Skeletal muscle satellite cell (primary cell): ENCODE results near the gene THRAP3.
"Not testable (repeated sequence)": the region's sequence is repeated elsewhere in the genome, so short reads cannot be mapped to it uniquely, and the experiment has no call there.

Experiments used
- H3K27me3 ChIP-seq: 2 replicates; pipeline ENCODE4 v1.7.0; 2013; ENCODE audit warnings: low read length; ENCODE audit not compliant: control insufficient read depth, insufficient read depth
- H3K36me3 ChIP-seq: 2 replicates; pipeline ENCODE4 v1.7.0; 2013; ENCODE audit warnings: mild to moderate bottlenecking, control low read depth, low read length; ENCODE audit not compliant: insufficient read depth
- H3K4me1 ChIP-seq: 2 replicates; pipeline ENCODE4 v1.7.0; 2013; ENCODE audit warnings: low read length; ENCODE audit not compliant: control insufficient read depth, insufficient read depth
- H3K4me2 ChIP-seq: 2 replicates; pipeline ENCODE4 v1.7.0; 2013; ENCODE audit warnings: mild to moderate bottlenecking, low read length
- H3K4me3 ChIP-seq: 2 replicates; pipeline ENCODE4 v1.7.0; 2013; ENCODE audit warnings: low read length
- H3K9ac ChIP-seq: 2 replicates; pipeline ENCODE4 v1.7.0; 2013; ENCODE audit warnings: mild to moderate bottlenecking, low read depth, low read length, moderate library complexity
- H3K9me3 ChIP-seq: replicated peaks from 2 replicates; pipeline ENCODE4 v1.7.0; 2013; ENCODE audit warnings: mild to moderate bottlenecking, control low read depth, low read length

The THRAP3 gene

GRCh38 chr1:36187800-36188593, 36.2 kb upstream of the THRAP3 start:
- no peak overlapping the region for H3K4me3 ChIP-seq
- peak overlapping the region; percentile 57 for H3K9ac ChIP-seq
- H3K4me2 ChIP-seq, result peak overlapping the region; percentile 43
- H3K4me1 ChIP-seq, result peaks cover 11% of the 10 kb centered on the region
- no peaks in the 10 kb centered on the region for H3K27me3 ChIP-seq
- peaks cover 7% of the 10 kb centered on the region for H3K36me3 ChIP-seq
- H3K9me3 ChIP-seq, result no peaks in the 10 kb centered on the region

DNA sequence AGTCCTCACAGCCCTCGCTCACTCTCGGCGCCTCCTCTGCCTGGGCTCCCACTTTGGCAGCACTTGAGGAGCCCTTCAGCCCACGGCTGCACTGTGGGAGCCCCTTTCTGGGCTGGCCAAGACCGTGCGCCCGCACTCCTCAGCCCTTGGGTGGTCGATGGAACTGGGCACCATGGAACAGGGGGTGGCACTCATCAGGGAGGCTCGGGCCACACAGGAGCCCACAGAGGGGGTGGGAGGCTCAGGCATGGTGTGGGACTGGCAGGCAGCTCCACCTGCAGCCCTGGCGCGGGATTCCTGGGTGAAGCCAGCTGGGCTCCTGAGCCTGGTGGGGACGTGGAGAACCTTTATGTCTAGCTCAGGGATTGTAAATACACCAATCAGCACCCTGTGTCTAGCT, 27.4 kb upstream of the THRAP3 start:
- peaks cover 13% of the 10 kb centered on the region for H3K4me1 ChIP-seq
- H3K4me2 ChIP-seq, H3K9me3 ChIP-seq, H3K36me3 ChIP-seq, H3K9ac ChIP-seq, H3K27me3 ChIP-seq, H3K4me3 ChIP-seq: not testable (repeated sequence)

DNA sequence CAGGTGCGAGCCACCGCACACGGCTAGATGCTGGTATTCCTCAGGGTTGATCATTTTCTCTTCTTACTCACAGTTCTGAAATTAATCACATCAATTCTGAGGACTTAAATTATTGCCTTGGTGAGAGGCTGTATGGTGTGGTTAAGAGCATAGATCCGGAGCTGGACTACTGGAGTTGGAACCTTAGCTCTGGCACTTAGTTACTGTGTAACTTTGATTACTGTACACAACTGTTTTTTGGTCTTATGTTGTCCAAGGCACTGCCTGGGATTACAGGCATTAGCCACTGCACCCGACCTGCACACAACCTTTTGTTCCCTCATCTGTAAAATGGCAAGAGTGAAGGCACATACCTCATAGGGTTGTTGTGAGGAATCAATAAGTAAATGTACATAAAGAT, 25.6 kb upstream of the THRAP3 start:
- no peak overlapping the region for H3K4me2 ChIP-seq
- H3K27me3 ChIP-seq, result no peaks in the 10 kb centered on the region

GRCh38 chr1:36199934-36200741, 24.1 kb upstream of the THRAP3 start:
- peaks cover 30% of the 10 kb centered on the region for H3K4me1 ChIP-seq
- H3K4me3 ChIP-seq, result no peak overlapping the region
- no peaks in the 10 kb centered on the region for H3K36me3 ChIP-seq
- no peaks in the 10 kb centered on the region for H3K9me3 ChIP-seq
- H3K9ac ChIP-seq, result no peak overlapping the region
- no peaks in the 10 kb centered on the region for H3K27me3 ChIP-seq
- H3K4me2 ChIP-seq, result peak overlapping the region; percentile 22

More for the DNA sequence above, 25.6 kb upstream of the THRAP3 start:
- Histone ChIP-seq H3K4me3 (no peak overlapping the region), H3K9ac (no peak overlapping the region), H3K9me3 (no peaks in the 10 kb centered on the region), H3K36me3 (no peaks in the 10 kb centered on the region), H3K4me1 (peaks cover 19% of the 10 kb centered on the region)

DNA sequence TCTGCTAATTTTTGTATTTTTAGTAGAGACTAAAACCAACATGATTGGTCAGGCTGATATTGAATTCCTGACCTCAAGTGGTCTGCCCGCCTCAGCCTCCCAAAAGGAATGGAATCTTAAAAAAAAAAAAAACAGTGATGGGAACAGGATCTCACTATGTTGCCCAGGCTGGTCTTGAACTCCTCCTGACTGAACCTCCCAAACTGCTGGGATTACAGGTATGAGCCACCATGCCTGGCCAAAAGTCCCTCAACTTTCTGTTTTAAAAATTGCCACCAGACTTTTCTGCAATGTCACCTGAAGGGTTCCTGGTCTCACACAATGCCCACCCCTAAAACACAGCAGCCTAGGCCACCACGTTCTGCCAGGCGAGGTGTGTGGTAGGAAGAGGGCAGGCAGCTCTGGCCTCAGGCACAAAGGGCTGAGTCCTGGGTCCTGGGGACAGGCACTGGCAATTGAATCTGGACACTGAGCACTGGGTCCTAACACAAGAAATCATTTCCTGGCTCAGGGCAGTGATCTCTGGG, 21.2 kb upstream of the THRAP3 start:
- H3K9me3 ChIP-seq, result no peaks in the 10 kb centered on the region
- no peaks in the 10 kb centered on the region for H3K27me3 ChIP-seq
- no peak overlapping the region for H3K4me3 ChIP-seq
- peaks cover 43% of the 10 kb centered on the region for H3K4me1 ChIP-seq
- no peaks in the 10 kb centered on the region for H3K36me3 ChIP-seq
- peak overlapping the region; percentile 54 for H3K9ac ChIP-seq
- peak overlapping the region; percentile 43 for H3K4me2 ChIP-seq

GRCh38 chr1:36203554-36204346, 20.5 kb upstream of the THRAP3 start:
- Histone ChIP-seq H3K9ac (peak overlapping the region; percentile 70), H3K27me3 (no peaks in the 10 kb centered on the region), H3K4me1 (peaks cover 43% of the 10 kb centered on the region), H3K4me2 (peak overlapping the region; percentile 80), H3K4me3 (peak overlapping the region; percentile 54), H3K9me3 (no peaks in the 10 kb centered on the region), H3K36me3 (no peaks in the 10 kb centered on the region)

DNA sequence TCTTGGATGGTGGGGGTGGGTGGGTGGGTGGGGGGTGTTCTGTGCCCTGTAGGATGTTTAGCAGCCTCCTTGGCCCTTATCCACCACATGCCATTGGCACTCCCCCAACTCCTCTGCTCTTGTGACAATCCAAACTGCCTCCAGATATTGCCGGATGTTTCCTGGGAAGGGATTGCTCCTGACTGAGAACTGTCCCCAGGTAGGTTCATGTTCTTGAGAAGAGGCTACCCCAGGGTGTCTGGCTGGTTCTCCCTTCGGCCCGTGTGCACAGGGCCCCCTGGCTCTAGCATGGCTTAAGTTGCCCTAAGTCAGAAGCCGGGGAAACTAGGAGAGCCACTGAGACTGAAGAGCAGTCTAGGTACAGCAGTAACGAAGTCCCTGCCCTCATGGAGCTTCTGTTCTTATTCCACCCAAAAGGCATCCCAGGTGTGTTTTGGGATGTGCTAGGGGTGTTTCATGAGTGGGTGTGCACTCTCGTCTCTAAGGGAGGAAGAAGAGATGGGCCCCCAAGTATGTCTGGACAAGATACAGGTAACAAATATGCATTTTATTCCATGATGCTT, 19.8 kb upstream of the THRAP3 start:
- Histone ChIP-seq H3K4me1 (peaks cover 46% of the 10 kb centered on the region), H3K9ac (peak overlapping the region; percentile 70), H3K4me3 (peak overlapping the region; percentile 54)

GRCh38 chr1:36206323-36206858, 17.9 kb upstream of the THRAP3 start:
- Histone ChIP-seq H3K4me2 (no peak overlapping the region), H3K4me3 (no peak overlapping the region), H3K36me3 (no peaks in the 10 kb centered on the region), H3K4me1 (peaks cover 34% of the 10 kb centered on the region), H3K9ac (no peak overlapping the region), H3K27me3 (no peaks in the 10 kb centered on the region), H3K9me3 (no peaks in the 10 kb centered on the region)

More for the DNA sequence above, 19.8 kb upstream of the THRAP3 start:
- Histone ChIP-seq H3K9me3 (no peaks in the 10 kb centered on the region), H3K4me2 (peak overlapping the region; percentile 80), H3K36me3 (no peaks in the 10 kb centered on the region), H3K27me3 (no peaks in the 10 kb centered on the region)

DNA sequence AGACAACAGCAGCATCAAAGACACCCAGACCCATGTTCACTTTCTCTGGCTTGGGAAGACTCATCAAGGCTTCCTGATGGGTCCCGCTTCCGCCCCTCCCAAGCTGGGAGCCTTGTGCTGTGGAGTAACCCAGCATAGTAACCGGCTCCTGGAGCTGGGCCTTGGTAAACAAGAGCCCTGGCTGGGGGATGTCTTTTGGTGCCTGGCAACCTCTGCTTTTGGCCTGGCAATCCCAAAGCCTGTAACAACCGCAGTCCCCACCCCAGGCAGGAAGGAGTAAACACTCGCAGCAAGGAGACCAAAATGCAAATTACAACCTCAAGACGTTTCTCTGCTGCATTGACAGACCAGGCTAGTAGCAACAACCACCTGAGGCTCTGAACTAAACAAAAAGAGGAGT, 16.9 kb upstream of the THRAP3 start:
- Histone ChIP-seq H3K9me3 (no peaks in the 10 kb centered on the region), H3K27me3 (no peaks in the 10 kb centered on the region), H3K4me3 (no peak overlapping the region), H3K9ac (peak overlapping the region; percentile 37), H3K4me2 (peak overlapping the region; percentile 42), H3K4me1 (peaks cover 34% of the 10 kb centered on the region), H3K36me3 (no peaks in the 10 kb centered on the region)

DNA sequence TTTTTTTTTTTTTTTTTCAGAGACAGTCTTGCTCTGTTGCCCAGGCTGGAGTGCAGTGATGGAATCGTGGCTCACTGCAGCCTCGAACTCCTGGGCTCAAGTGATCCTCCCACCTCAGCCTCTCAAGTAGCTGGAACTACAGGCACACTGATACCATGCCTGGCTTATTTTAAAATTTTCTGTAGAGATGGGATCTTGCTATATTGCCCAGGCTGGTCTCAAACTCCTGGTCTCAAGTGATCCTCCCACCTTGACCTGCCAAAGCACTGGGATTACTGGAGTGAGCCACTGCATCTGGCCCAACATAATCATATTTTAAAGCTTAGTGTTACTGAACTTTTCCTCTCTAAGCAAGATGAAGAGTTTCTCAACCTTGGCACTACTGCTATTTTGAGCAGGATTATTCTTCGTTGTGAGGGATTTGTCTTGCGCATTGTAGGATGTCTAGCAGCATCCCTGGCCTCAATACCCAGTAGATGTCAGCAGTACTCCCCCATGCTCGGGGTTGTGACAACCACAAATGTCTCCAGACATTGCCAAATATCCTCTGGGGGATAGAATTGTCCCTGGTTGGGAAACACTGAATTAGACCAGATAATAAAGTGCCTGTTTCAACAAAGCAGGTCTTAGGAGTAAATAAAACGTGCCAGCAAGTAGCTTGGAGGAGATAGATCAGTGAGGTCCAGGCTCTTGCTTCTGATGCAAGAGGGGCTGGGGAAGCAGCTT, 15.1 kb upstream of the THRAP3 start:
- Histone ChIP-seq H3K9ac (no peak overlapping the region), H3K4me3 (no peak overlapping the region), H3K36me3 (no peaks in the 10 kb centered on the region), H3K4me2 (no peak overlapping the region), H3K27me3 (no peaks in the 10 kb centered on the region), H3K9me3 (no peaks in the 10 kb centered on the region), H3K4me1 (peaks cover 24% of the 10 kb centered on the region)
